Measurements from ENCODE around the gene CAPZB. TPM values are rescaled to one million over a fixed set of nuclear protein-coding genes. Genes with fewer than 3 reads are reported as not detected.

The CAPZB gene
- total RNA-seq, 1 experiment from 2014 or later = 348 TPM

GRCh38 chr1:19512545-19512944, 27.2 kb upstream of the CAPZB start:
- H2BK5ac ChIP-seq (ENCODE audit: insufficient read length, low read length) = no peak overlapping the region
- H3K27me3 Mint-ChIP-seq (ENCODE audit: low read depth) = peaks cover 2% of the 10 kb centered on the region
- H3K36me3 Mint-ChIP-seq (ENCODE audit: insufficient read depth in 1 of 3, low read depth in 3 of 3) = no peaks in the 10 kb centered on the region
- no peak overlapping the region for H3K27ac ChIP-seq (ENCODE audit: insufficient read length, low read depth, low read length)
- no peaks in the 10 kb centered on the region for H3K9me3 ChIP-seq (ENCODE audit: control insufficient read depth, low read depth, low read length)
- no peaks in the 10 kb centered on the region for H3K79me2 ChIP-seq (ENCODE audit: insufficient read depth, low read length)
- H3K79me1 ChIP-seq (ENCODE audit: insufficient read depth, low read depth, low read length, poor library complexity, severe bottlenecking) = no peaks in the 10 kb centered on the region
- H3K27me3 ChIP-seq (ENCODE audit: insufficient read depth, low read length) = no peaks in the 10 kb centered on the region
- H3K4me2 ChIP-seq (ENCODE audit: insufficient read depth, insufficient read length, low read length) = no peak overlapping the region
- no peak overlapping the region for H3T11ph ChIP-seq (ENCODE audit: low read length)
- DNase-seq = no peak
- TF ChIP-seq CTCF (conservative IDR thresholded peaks at IDR 0.05) = no peak
- H3K4me1 ChIP-seq (ENCODE audit: insufficient read depth, low read length) = no peaks in the 10 kb centered on the region
- no peak overlapping the region for H2BK120ac ChIP-seq (ENCODE audit: low read depth, low read length, poor library complexity, severe bottlenecking)
- no peak overlapping the region for H4K5ac ChIP-seq (ENCODE audit: insufficient read length, low read depth, low read length)
- H4K20me1 ChIP-seq (ENCODE audit: control insufficient read depth, insufficient read depth, insufficient read length) = no peaks in the 10 kb centered on the region
- H3K4me1 Mint-ChIP-seq = peaks cover 7 to 8% of the 10 kb centered on the region in 2 experiments
- WGBS (ENCODE audit: extremely low coverage, insufficient read length, low lambda C conversion rate) = no CpG with 5 or more reads among the region's 2 CpGs
- no peaks in the 10 kb centered on the region; a peak in 1 of 5 replicates for H3K9me3 Mint-ChIP-seq
- H3K56ac ChIP-seq (ENCODE audit: insufficient read length, low read depth, low read length) = no peak overlapping the region
- H3K4ac ChIP-seq (ENCODE audit: low read depth, low read length) = no peak overlapping the region
- H2BK15ac ChIP-seq (ENCODE audit: low read depth, low read length) = no peak overlapping the region
- no peak overlapping the region for H3K23ac ChIP-seq (ENCODE audit: insufficient read length, low read depth, low read length)
- H4K8ac ChIP-seq (replicated peaks; ENCODE audit: insufficient read length, low read depth, low read length) = no peak overlapping the region
- H3K4me3 Mint-ChIP-seq = no peak overlapping the region
- H3K27ac Mint-ChIP-seq = peak overlapping the region in 1 of 3 experiments; percentile 82; a peak in 1 of 7 replicates
- H4K91ac ChIP-seq (ENCODE audit: insufficient read length, low read depth, low read length) = no peak overlapping the region
- H2AK5ac ChIP-seq (ENCODE audit: insufficient read length, low read length) = no peak overlapping the region
- H3K9ac ChIP-seq (ENCODE audit: extremely low read depth, insufficient read length, low read length) = no peak overlapping the region
- no peak overlapping the region for H3K14ac ChIP-seq (ENCODE audit: insufficient read depth, low read length)
- no peaks in the 10 kb centered on the region for H3K23me2 ChIP-seq (ENCODE audit: insufficient read length, low read depth, low read length, poor library complexity, severe bottlenecking)
- H2BK12ac ChIP-seq (ENCODE audit: insufficient read length, low read depth, low read length) = no peak overlapping the region
- H3K18ac ChIP-seq (ENCODE audit: insufficient read length, low read depth, low read length) = no peak overlapping the region
- no peak overlapping the region for H2BK20ac ChIP-seq (ENCODE audit: low read depth, low read length, poor library complexity, severe bottlenecking)
- no peak overlapping the region for H2AFZ ChIP-seq (ENCODE audit: low read length)

Measured in H9 (cell line).